ENCODE measurements around the gene EXPH5. TPM values are rescaled to one million over a fixed set of nuclear protein-coding genes. Genes with fewer than 3 reads are reported as not detected.
A peak's percentile ranks its signal among the peaks of the same experiment; 100 is the strongest.

EXPH5 gene
- total and polyA plus RNA-seq, 2 of the 8 experiments (the other 6 are each of a cell fraction or from before 2014, with no cell fraction given) = 1.1 to 11.5 TPM

- WGBS, 2 experiments (ENCODE audit: extremely low coverage in 1 of 2, insufficient coverage in 1 of 2, insufficient read length in 1 of 2, insufficient replicate concordance in 2 of 2, low coverage in 1 of 2, low lambda C conversion rate in 2 of 2, missing lambda C conversion rate in 1 of 2) = 83% methylated on average over 4 of the region's 4 CpGs; no CpG with 5 or more reads in 1 of the 2 experiments
Measured at GRCh38 chr11:108617055-108617454, 23.5 kb upstream of the EXPH5 start.

More at GRCh38 chr11:108617055-108617454, 23.5 kb upstream of the EXPH5 start:
- H3K9me3 ChIP-seq (ENCODE audit: insufficient read depth in 2 of 2, low read depth in 1 of 2, low read length in 1 of 2) = no peaks in the 10 kb centered on the region
- no peak overlapping the region for H2AK5ac ChIP-seq (ENCODE audit: low read depth, low read length)
- H3K36me3 ChIP-seq (ENCODE audit: control insufficient read depth in 2 of 4, insufficient read depth in 4 of 4, low read length in 3 of 4) = no peaks in the 10 kb centered on the region
- no peaks in the 10 kb centered on the region for H4K20me1 ChIP-seq (replicated peaks in 1 of 2; ENCODE audit: control insufficient read depth in 1 of 2, insufficient read depth in 2 of 2, low read length in 2 of 2)
- H3K23ac ChIP-seq (ENCODE audit: insufficient read length) = no peak overlapping the region
- FAIRE-seq (no peak), DNase-seq (ENCODE audit: low read depth in 1 of 2, low spot score in 2 of 2) (no peak)
- ChIA-PET POLR2A (ENCODE audit: partially characterized antibody) (interaction anchor here (1.2 to 1.3 kb wide), 2 partner anchors 9 to 24 kb away, joined by 3 to 5 read pairs; partner anchors contain the start of gene EXPH5), CTCF (ENCODE audit: partially characterized antibody) (no interaction called here)
- H2BK5ac ChIP-seq (ENCODE audit: low read depth, low read length) = no peak overlapping the region
- no peak overlapping the region for H3K18ac ChIP-seq (ENCODE audit: extremely low read depth, low read length)
- H3K79me1 ChIP-seq (ENCODE audit: low read depth, low read length) = no peaks in the 10 kb centered on the region
- no peak overlapping the region for H2BK120ac ChIP-seq (replicated peaks; ENCODE audit: low read depth, low read length)
- H3K4ac ChIP-seq (replicated peaks; ENCODE audit: insufficient read length, low read depth, low read length) = no peak overlapping the region
- H3K56ac ChIP-seq (replicated peaks; ENCODE audit: insufficient read length, low read depth, low read length) = no peak overlapping the region
- no peak overlapping the region for H3K14ac ChIP-seq (ENCODE audit: insufficient read length)
- no peak overlapping the region for H2BK20ac ChIP-seq (ENCODE audit: low read length)
- no peaks in the 10 kb centered on the region for H3K27me3 ChIP-seq (replicated peaks in 1 of 4; ENCODE audit: control insufficient read depth in 3 of 4, extremely low read depth in 1 of 4, insufficient read depth in 3 of 4, low read length in 3 of 4)
- no peak overlapping the region for H3K4me2 ChIP-seq (ENCODE audit: insufficient read depth in 1 of 2, low read depth in 2 of 2, low read length in 2 of 2)
- no peak overlapping the region for H4K91ac ChIP-seq (replicated peaks; ENCODE audit: insufficient read length, low read length)
- no peaks in the 10 kb centered on the region for H3K23me2 ChIP-seq (ENCODE audit: low read depth, low read length)
- no peak for TF ChIP-seq BCL11A (IDR thresholded peaks at IDR 0.05; ENCODE audit: low read depth in 2 of 2, low read length in 2 of 2)
- TF ChIP-seq CEBPB (IDR thresholded peaks at IDR 0.05; ENCODE audit: low read depth, low read length) = no peak
- no peak for TF ChIP-seq POLR2A (IDR thresholded peaks at IDR 0.05; ENCODE audit: control extremely low read depth in 1 of 2, low read depth in 2 of 2, low read length in 2 of 2)
- TF ChIP-seq FOSL1 (IDR thresholded peaks at IDR 0.05; ENCODE audit: insufficient read depth, low read depth, low read length) = no peak
- no peak for TF ChIP-seq KDM5A (IDR thresholded peaks at IDR 0.05; ENCODE audit: low read length)
- TF ChIP-seq PHF8 (conservative IDR thresholded peaks at IDR 0.05; ENCODE audit: low read depth, low read length) = no peak
- no peak for TF ChIP-seq CBX5 (IDR thresholded peaks at IDR 0.05; ENCODE audit: low read depth, low read length)
- no peak for TF ChIP-seq KDM1A (IDR thresholded peaks at IDR 0.05; ENCODE audit: borderline replicate concordance, low read length)
- H2BK12ac ChIP-seq (ENCODE audit: low read depth, low read length) = no peak overlapping the region
- no peaks in the 10 kb centered on the region for H3K79me2 ChIP-seq (ENCODE audit: control insufficient read depth in 1 of 2, insufficient read depth in 2 of 2, low read length in 2 of 2)
- H3K9ac ChIP-seq (replicated peaks in 1 of 4; ENCODE audit: extremely low read depth in 1 of 4, low read depth in 3 of 4, low read length in 3 of 4) = no peak overlapping the region
- no peak overlapping the region for H2BK15ac ChIP-seq (ENCODE audit: low read length)
- no peak overlapping the region for H4K5ac ChIP-seq (ENCODE audit: insufficient read length, low read depth, low read length)
- no peaks in the 10 kb centered on the region for H3K4me1 ChIP-seq (replicated peaks in 1 of 4; ENCODE audit: control insufficient read depth in 3 of 4, insufficient read depth in 4 of 4, low read length in 3 of 4)
- H3K4me3 ChIP-seq (ENCODE audit: extremely low read depth in 1 of 4, insufficient read depth in 2 of 4, low read depth in 3 of 4, low read length in 4 of 4) = no peak overlapping the region
- no peak overlapping the region for H4K8ac ChIP-seq (ENCODE audit: extremely low read depth, insufficient read depth, low read length)
- H2AFZ ChIP-seq (ENCODE audit: low read length) = peak overlapping the region; percentile 86
- no peak overlapping the region for H3K27ac ChIP-seq (ENCODE audit: low read depth, low read length)
